ENCODE data around the gene KRTAP4-11. TPM values are rescaled to one million over a fixed set of nuclear protein-coding genes. Genes with fewer than 3 reads are reported as not detected.
"Not testable (repeated sequence)": the region's sequence is repeated elsewhere in the genome, so short reads cannot be mapped to it uniquely, and the experiment has no call there.

The KRTAP4-11 gene
- total RNA-seq, 1 experiment from 2014 or later = not detected

- H3K9me2 ChIP-seq (ENCODE audit: insufficient read depth) = no peaks in the 10 kb centered on the region
- DNase-seq (ENCODE audit: low read depth, low spot score) (no peak), ATAC-seq (no peak)
- no peak overlapping the region for H3K4me3 ChIP-seq (replicated peaks in 1 of 2; ENCODE audit: low read depth in 1 of 2, low read length in 2 of 2)
- H3K9ac ChIP-seq (ENCODE audit: low read length) = no peak overlapping the region
- CTCF ChIA-PET = no interaction called here
- RAD21 ChIA-PET (ENCODE audit: low non-redundant PET in 1 of 2, low total read pairs in 2 of 2, uncharacterized antibody in 2 of 2, unreplicated experiment in 2 of 2) = no interaction called here
- no peak overlapping the region for H3K27ac ChIP-seq (ENCODE audit: low read depth, low read length)
- POLR2A ChIA-PET = no interaction called here
- H3K4me1 ChIP-seq (ENCODE audit: control insufficient read depth in 1 of 2, insufficient read depth in 2 of 2, low read length in 2 of 2) = no peaks in the 10 kb centered on the region; a peak in 1 of 4 replicates
- no peaks in the 10 kb centered on the region for H4K20me1 ChIP-seq (ENCODE audit: insufficient read depth)
- TF ChIP-seq POLR2A (IDR thresholded peaks at IDR 0.05; ENCODE audit: borderline replicate concordance, extremely low read depth, insufficient read depth, insufficient read length) (no peak), SRF (IDR thresholded peaks at IDR 0.05; ENCODE audit: low read depth) (no peak)
- H3K79me2 ChIP-seq (ENCODE audit: insufficient read depth, low read length) = no peaks in the 10 kb centered on the region
- intact Hi-C loops (cut with micrococcal nuclease) = no loop called here
- H2AFZ ChIP-seq (ENCODE audit: low read depth, low read length, poor library complexity, severe bottlenecking) = no peak overlapping the region
- H3K9me3 ChIP-seq (ENCODE audit: control insufficient read depth in 1 of 2, insufficient read depth in 1 of 2, low read depth in 1 of 2, low read length in 2 of 2) = peaks cover 6 to 41% of the 10 kb centered on the region in 2 experiments; a peak in 3 of 4 replicates
- peaks cover 0 to 9% of the 10 kb centered on the region in 2 experiments; a peak in 1 of 4 replicates for H3K36me3 ChIP-seq (ENCODE audit: control insufficient read depth in 1 of 2, insufficient read depth in 2 of 2, low read length in 2 of 2)
- no peaks in the 10 kb centered on the region for H3K27me3 ChIP-seq (ENCODE audit: insufficient read depth, low read length)
- no peak overlapping the region for H3K4me2 ChIP-seq (ENCODE audit: low read length)
- no TSS peak for BruUV-seq (replicated peaks)
These were observed 23.2 kb upstream of the KRTAP4-11 start for GRCh38 chr17:41141361-41141760.

- TF ChIP-seq CBX3 (IDR thresholded peaks at IDR 0.05; ENCODE audit: low read depth) (0 out of 2 replicates have a peak, but pooled peaks have one; percentile 14), ELF1 (IDR thresholded peaks at IDR 0.05; ENCODE audit: borderline replicate concordance, low read depth) (no peak)
- Histone ChIP-seq H3K9me2 (ENCODE audit: insufficient read depth) (no peaks in the 10 kb centered on the region), H4K20me1 (ENCODE audit: insufficient read depth) (no peaks in the 10 kb centered on the region), H2AFZ (ENCODE audit: low read depth, low read length, poor library complexity, severe bottlenecking) (no peak within 1 kb of the TSS), H3K4me2 (ENCODE audit: low read length) (peak within 1 kb of the TSS; percentile 41), H3K36me3 (ENCODE audit: control insufficient read depth in 1 of 2, insufficient read depth in 2 of 2, low read length in 2 of 2) (peaks cover 0 to 9% of the 10 kb centered on the region in 2 experiments; a peak in 1 of 4 replicates), H3K9ac (ENCODE audit: low read length) (peak within 1 kb of the TSS; percentile 41; the same call in 1 of the 2 replicates), H3K27ac (ENCODE audit: low read depth, low read length) (peak within 1 kb of the TSS; percentile 45; the same call in 1 of the 2 replicates), H3K4me1 (ENCODE audit: control insufficient read depth in 1 of 2, insufficient read depth in 2 of 2, low read length in 2 of 2) (no peaks in the 10 kb centered on the region; a peak in 1 of 4 replicates), H3K4me3 (replicated peaks in 1 of 2; ENCODE audit: low read depth in 1 of 2, low read length in 2 of 2) (peak within 1 kb of the TSS; percentile 35 to 49), H3K9me3 (ENCODE audit: control insufficient read depth in 1 of 2, insufficient read depth in 1 of 2, low read depth in 1 of 2, low read length in 2 of 2) (peaks cover 6 to 41% of the 10 kb centered on the region in 2 experiments; a peak in 3 of 4 replicates), H3K27me3 (ENCODE audit: insufficient read depth, low read length) (no peaks in the 10 kb centered on the region), H3K79me2 (ENCODE audit: insufficient read depth, low read length) (no peaks in the 10 kb centered on the region)
- ChIA-PET POLR2A (interaction anchor here (1.0 kb wide), 1 partner anchor 56 kb away, joined by 5 read pairs; the partner anchor contains the start of gene KRTAP4-7), CTCF (no interaction called here), RAD21 (ENCODE audit: low non-redundant PET in 1 of 2, low total read pairs in 2 of 2, uncharacterized antibody in 2 of 2, unreplicated experiment in 2 of 2) (no interaction called here)
- no TSS peak for BruUV-seq (replicated peaks)
- intact Hi-C loops (cut with micrococcal nuclease) = no loop called here
- no peak for ATAC-seq
- DNase-seq (ENCODE audit: low read depth, low spot score) = no peak
These were observed 22.4 kb upstream of the KRTAP4-11 start, which contains the start of gene KRTAP4-6 for GRCh38 chr17:41140360-41141131. TSS of gene KRTAP4-6 (minus strand) at chr17:41140544. CDS start at chr17:41140487, 57 bp downstream.

GRCh38 chr17:41139865-41140264, 21.7 kb upstream of the KRTAP4-11 start:
- H3K4me1 ChIP-seq (ENCODE audit: control insufficient read depth in 1 of 2, insufficient read depth in 2 of 2, low read length in 2 of 2); H3K36me3 ChIP-seq (ENCODE audit: control insufficient read depth in 1 of 2, insufficient read depth in 2 of 2, low read length in 2 of 2); H3K27me3 ChIP-seq (ENCODE audit: insufficient read depth, low read length); RAD21 ChIA-PET (ENCODE audit: low non-redundant PET in 1 of 2, low total read pairs in 2 of 2, uncharacterized antibody in 2 of 2, unreplicated experiment in 2 of 2); intact Hi-C loops (cut with micrococcal nuclease); BruUV-seq (replicated peaks); H2AFZ ChIP-seq (ENCODE audit: low read depth, low read length, poor library complexity, severe bottlenecking); H4K20me1 ChIP-seq (ENCODE audit: insufficient read depth); CTCF ChIA-PET; H3K9me2 ChIP-seq (ENCODE audit: insufficient read depth); DNase-seq (ENCODE audit: low read depth, low spot score); H3K79me2 ChIP-seq (ENCODE audit: insufficient read depth, low read length): not testable (repeated sequence)
- peak; percentile 42; the same call in 1 of the 2 replicates for ATAC-seq
- Histone ChIP-seq H3K27ac (ENCODE audit: low read depth, low read length) (peak overlapping the region; percentile 45; the same call in 1 of the 2 replicates), H3K4me3 (replicated peaks in 1 of 2; ENCODE audit: low read depth in 1 of 2, low read length in 2 of 2) (peak overlapping the region; percentile 35 to 49), H3K4me2 (ENCODE audit: low read length) (peak overlapping the region; percentile 41), H3K9ac (ENCODE audit: low read length) (peak overlapping the region; percentile 41; the same call in 1 of the 2 replicates), H3K9me3 (ENCODE audit: control insufficient read depth in 1 of 2, insufficient read depth in 1 of 2, low read depth in 1 of 2, low read length in 2 of 2) (peaks cover 6 to 41% of the 10 kb centered on the region in 2 experiments; a peak in 3 of 4 replicates)
- POLR2A ChIA-PET = interaction anchor here (1.0 kb wide), 1 partner anchor 55 kb away, joined by 5 read pairs; the partner anchor contains the start of gene KRTAP4-7
